AG04450 (cell line): ENCODE results near the gene FERD3L. TPM values are rescaled to one million over a fixed set of nuclear protein-coding genes. Genes with fewer than 3 reads are reported as not detected.
A peak's percentile ranks its signal among the peaks of the same experiment; 100 is the strongest.

Source experiments
- CTCF ChIA-PET: fragments of 300-600, 350-600 bp; formaldehyde crosslinking; extraction: SDS; loops from one replicate; lab custom pipeline; 2022; ENCODE audit warnings: antibody characterized with exemption, inconsistent platforms; lab: Charles Lee
- POLR2A ChIA-PET: fragments of 350-600 bp; formaldehyde crosslinking; extraction: SDS; loops from one replicate; lab custom pipeline; 2021; ENCODE audit warnings: antibody characterized with exemption, inconsistent platforms; lab: Yijun Ruan, JAX
- DNase-seq: peaks from one replicate; pipeline ENCODE4 v3.0.0-alpha.2; 2011; ENCODE audit warnings: low read depth, low spot score
- H3K27ac ChIP-seq: one replicate; pipeline ENCODE4 v1.5.1; 2012; ENCODE audit warnings: low read depth, low read length, control low read depth
- H3K27me3 ChIP-seq: one replicate; pipeline ENCODE4 v1.6.0; 2012; ENCODE audit warnings: low read length; ENCODE audit not compliant: control insufficient read depth, insufficient read depth
- H3K4me3 ChIP-seq: 2 replicates; pipeline ENCODE4 v1.5.1; 2011; ENCODE audit warnings: mild to moderate bottlenecking, low read depth, low read length, control low read depth
- H3K9me3 ChIP-seq: 2 replicates; pipeline ENCODE4 v1.5.1; 2012; ENCODE audit warnings: low read length; ENCODE audit not compliant: control insufficient read depth, insufficient read depth
- CTCF ChIP-seq: IDR thresholded peaks from 2 replicates; pipeline ENCODE4 v1.5.1; 2011; ENCODE audit warnings: low read depth, low read length, control low read depth, inconsistent platforms
- polyA plus RNA-seq: library from polyadenylated mRNA; depleted of rRNA; stranded (reverse); fragments of >200 nt; gene quantifications from 2 replicates; pipeline ENCODE4 v1.2.3, GENCODE V29; 2011

Gene FERD3L
- polyA plus RNA-seq, 1 experiment: not detected

GRCh38 chr7:19117091-19117869 lies 27.9 kb downstream of the FERD3L start, which contains the start of gene TWIST1:
Gene TWIST1 (minus strand): TSS chr7:19117636. CDS start chr7:19117321, 315 bp downstream.
- Histone ChIP-seq H3K9me3 (peaks cover 7% of the 10 kb centered on the region), H3K27ac (peak within 1 kb of the TSS; percentile 54), H3K4me3 (peak within 1 kb of the TSS; percentile 94), H3K27me3 (no peaks in the 10 kb centered on the region)
- ChIA-PET CTCF (interaction anchor here (0.6 to 9.9 kb wide), 8 partner anchors 284 to 588 kb away, joined by 3 to 146 read pairs (median 4); no protein-coding TSS in a partner anchor), POLR2A (interaction anchor here (1.0 to 1.8 kb wide), 3 partner anchors 10 to 260 kb away, joined by 3 to 6 read pairs (median 4); no protein-coding TSS in a partner anchor)
- no peak for TF ChIP-seq CTCF
- DNase-seq: peak; percentile 86

GRCh38 chr7:19116121-19117090 lies 28.8 kb downstream of the FERD3L start:
- Histone ChIP-seq H3K27me3 (no peaks in the 10 kb centered on the region), H3K4me3 (peak overlapping the region; percentile 94), H3K9me3 (peaks cover 10% of the 10 kb centered on the region), H3K27ac (peak overlapping the region; percentile 53)
- TF ChIP-seq CTCF: no peak
- ChIA-PET CTCF (interaction anchor here (0.6 to 9.9 kb wide), 9 partner anchors 19 to 549 kb away, joined by 3 to 75 read pairs (median 3); no protein-coding TSS in a partner anchor), POLR2A (interaction anchor here (0.7 to 1.8 kb wide), 3 partner anchors 10 to 261 kb away, joined by 4 to 6 read pairs (median 6); no protein-coding TSS in a partner anchor)
- DNase-seq: no peak

- POLR2A ChIA-PET: interaction anchor here (0.9 kb wide), 1 partner anchor 223 kb away, joined by 3 read pairs; no protein-coding TSS in a partner anchor
- CTCF ChIA-PET: interaction anchor here (1.2 to 9.9 kb wide), 5 partner anchors 10 to 761 kb away, joined by 4 to 75 read pairs (median 5); no protein-coding TSS in a partner anchor
- no peak for TF ChIP-seq CTCF
- H3K27me3 ChIP-seq: no peaks in the 10 kb centered on the region
- H3K9me3 ChIP-seq: peaks cover 10% of the 10 kb centered on the region
- DNase-seq: no peak
- peak overlapping the region; percentile 94 for H3K4me3 ChIP-seq
- H3K27ac ChIP-seq: no peak overlapping the region
Observed at GRCh38 chr7:19114551-19114855, 30.7 kb downstream of the FERD3L start.

- POLR2A ChIA-PET: interaction anchor here (0.6 to 0.9 kb wide), 2 partner anchors 223 to 531 kb away, joined by 3 to 4 read pairs; no protein-coding TSS in a partner anchor
- no peak for DNase-seq
- Histone ChIP-seq H3K27ac (no peak overlapping the region), H3K4me3 (peak overlapping the region; percentile 94), H3K27me3 (no peaks in the 10 kb centered on the region), H3K9me3 (peaks cover 9% of the 10 kb centered on the region)
- TF ChIP-seq CTCF: no peak
- CTCF ChIA-PET: interaction anchor here (0.6 to 9.9 kb wide), 8 partner anchors 8 to 761 kb away, joined by 3 to 75 read pairs (median 4); no protein-coding TSS in a partner anchor
Observed at GRCh38 chr7:19113855-19114550, 31.2 kb downstream of the FERD3L start.
